ENCODE measurements around the gene KRTAP10-5.
"Not testable (repeated sequence)": the region's sequence is repeated elsewhere in the genome, so short reads cannot be mapped to it uniquely, and the experiment has no call there.

KRTAP10-5 gene

GRCh38 chr21:44583089-44583799, 2.8 kb upstream of the KRTAP10-5 start:
- FAIRE-seq = no peak
- TF ChIP-seq POLR2A (IDR thresholded peaks at IDR 0.05; ENCODE audit: low read depth, low read length) (no peak), TAF1 (IDR thresholded peaks at IDR 0.05; ENCODE audit: borderline replicate concordance, low read depth, low read length) (no peak), POLR2AphosphoS5 (IDR thresholded peaks at IDR 0.05; ENCODE audit: low read depth, low read length) (no peak)
- no peak for DNase-seq (ENCODE audit: insufficient read length)

DNA sequence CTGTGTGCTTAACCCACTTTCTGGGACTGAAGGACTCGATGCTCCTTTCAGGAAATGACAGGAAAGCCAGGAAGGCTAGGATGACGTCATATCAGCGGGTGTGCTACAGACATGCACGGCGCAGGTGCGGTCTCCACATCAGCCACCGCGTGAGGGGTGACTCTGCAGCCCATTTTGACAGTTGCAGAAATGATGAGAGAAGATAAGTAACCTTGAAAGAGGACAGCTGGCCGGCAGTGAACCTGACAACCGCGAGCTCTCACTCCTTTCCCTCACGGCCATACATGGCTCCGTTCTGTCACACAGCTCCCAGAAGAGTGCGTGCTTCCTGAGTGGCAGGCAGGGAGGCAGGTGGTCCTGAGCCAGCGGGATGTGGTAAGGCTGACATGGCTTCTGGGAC, 1.7 kb upstream of the KRTAP10-5 start:
- DNase-seq (ENCODE audit: insufficient read length) = no peak

GRCh38 chr21:44581158-44581557, 754 bp upstream of the KRTAP10-5 start:
- TF ChIP-seq POLR2A (IDR thresholded peaks at IDR 0.05; ENCODE audit: low read depth, low read length) (no peak), POLR2AphosphoS5 (IDR thresholded peaks at IDR 0.05; ENCODE audit: low read depth, low read length) (no peak), TAF1 (IDR thresholded peaks at IDR 0.05; ENCODE audit: borderline replicate concordance, low read depth, low read length) (no peak)
- FAIRE-seq = no peak
- no peak for DNase-seq (ENCODE audit: insufficient read length)

More for the DNA sequence above, 1.7 kb upstream of the KRTAP10-5 start:
- no peak for FAIRE-seq
- TF ChIP-seq POLR2A (IDR thresholded peaks at IDR 0.05; ENCODE audit: low read depth, low read length) (no peak), TAF1 (IDR thresholded peaks at IDR 0.05; ENCODE audit: borderline replicate concordance, low read depth, low read length) (no peak), POLR2AphosphoS5 (IDR thresholded peaks at IDR 0.05; ENCODE audit: low read depth, low read length) (no peak)

- FAIRE-seq (no peak), DNase-seq (ENCODE audit: insufficient read length) (no peak)
- TF ChIP-seq POLR2AphosphoS5 (IDR thresholded peaks at IDR 0.05; ENCODE audit: low read depth, low read length) (no peak), TAF1 (IDR thresholded peaks at IDR 0.05; ENCODE audit: borderline replicate concordance, low read depth, low read length) (no peak), POLR2A (IDR thresholded peaks at IDR 0.05; ENCODE audit: low read depth, low read length) (no peak)
Measured at GRCh38 chr21:44579833-44580144, 615 bp downstream of the KRTAP10-5 start.

DNA sequence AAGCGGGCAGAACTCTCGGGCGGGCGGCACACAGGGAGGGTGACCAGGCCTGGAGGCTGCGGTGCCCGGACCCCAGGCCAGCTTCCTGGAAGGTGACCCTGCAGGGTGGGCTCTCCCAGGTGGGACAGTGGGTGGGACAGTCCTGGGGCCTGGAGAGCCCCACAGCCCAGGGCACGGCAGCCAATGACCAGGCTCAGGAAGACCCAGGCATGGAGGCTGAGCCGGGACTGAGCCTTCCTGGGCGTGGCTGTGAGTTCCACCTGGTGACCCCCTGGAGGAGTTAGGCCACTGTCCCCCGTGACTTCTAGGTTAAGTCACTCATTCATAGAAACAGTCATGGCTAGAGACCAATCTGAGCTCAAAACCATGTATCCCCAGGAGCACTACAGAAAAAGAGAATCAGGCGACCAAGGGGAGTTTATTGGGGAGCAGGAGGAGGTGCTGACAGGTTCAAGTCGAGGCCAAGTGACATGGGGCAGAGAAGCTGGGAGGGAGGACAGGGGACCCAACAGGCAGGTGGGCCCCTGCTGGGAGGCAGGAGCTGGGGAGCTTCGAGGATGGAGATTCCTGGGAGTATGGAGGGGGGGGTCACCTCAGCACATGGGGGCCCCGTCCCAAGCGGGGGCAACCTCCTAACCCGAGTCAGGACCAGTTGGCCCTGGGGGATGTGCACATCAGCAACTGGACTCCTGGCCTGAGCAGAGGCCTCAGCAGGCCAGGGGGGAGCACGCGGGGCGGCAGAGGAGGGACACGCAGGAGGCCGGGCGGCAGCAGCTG, 1.2 kb downstream of the KRTAP10-5 start:
- TF ChIP-seq POLR2A (IDR thresholded peaks at IDR 0.05; ENCODE audit: low read depth, low read length) = no peak
- no peak for TF ChIP-seq POLR2AphosphoS5 (IDR thresholded peaks at IDR 0.05; ENCODE audit: low read depth, low read length)
- no peak for TF ChIP-seq TAF1 (IDR thresholded peaks at IDR 0.05; ENCODE audit: borderline replicate concordance, low read depth, low read length)
- FAIRE-seq (no peak), DNase-seq (ENCODE audit: insufficient read length) (no peak)

GRCh38 chr21:44578371-44579055, 1.9 kb downstream of the KRTAP10-5 start:
- FAIRE-seq (no peak), DNase-seq (ENCODE audit: insufficient read length) (no peak)

GRCh38 chr21:44576025-44576420, 4.4 kb downstream of the KRTAP10-5 start:
- no peak for TF ChIP-seq POLR2A (IDR thresholded peaks at IDR 0.05; ENCODE audit: low read depth, low read length)
- TF ChIP-seq POLR2AphosphoS5 (IDR thresholded peaks at IDR 0.05; ENCODE audit: low read depth, low read length) = no peak
- no peak for TF ChIP-seq TAF1 (IDR thresholded peaks at IDR 0.05; ENCODE audit: borderline replicate concordance, low read depth, low read length)
- no peak for DNase-seq (ENCODE audit: insufficient read length)
- no peak for FAIRE-seq

More at GRCh38 chr21:44578371-44579055, 1.9 kb downstream of the KRTAP10-5 start:
- TF ChIP-seq POLR2AphosphoS5 (IDR thresholded peaks at IDR 0.05; ENCODE audit: low read depth, low read length) = no peak
- TF ChIP-seq TAF1 (IDR thresholded peaks at IDR 0.05; ENCODE audit: borderline replicate concordance, low read depth, low read length) = no peak
- no peak for TF ChIP-seq POLR2A (IDR thresholded peaks at IDR 0.05; ENCODE audit: low read depth, low read length)

- FAIRE-seq = no peak
- TF ChIP-seq POLR2A (IDR thresholded peaks at IDR 0.05; ENCODE audit: low read depth, low read length) = no peak
- no peak for DNase-seq (ENCODE audit: insufficient read length)
Measured at GRCh38 chr21:44575307-44576024, 4.9 kb downstream of the KRTAP10-5 start.

DNA sequence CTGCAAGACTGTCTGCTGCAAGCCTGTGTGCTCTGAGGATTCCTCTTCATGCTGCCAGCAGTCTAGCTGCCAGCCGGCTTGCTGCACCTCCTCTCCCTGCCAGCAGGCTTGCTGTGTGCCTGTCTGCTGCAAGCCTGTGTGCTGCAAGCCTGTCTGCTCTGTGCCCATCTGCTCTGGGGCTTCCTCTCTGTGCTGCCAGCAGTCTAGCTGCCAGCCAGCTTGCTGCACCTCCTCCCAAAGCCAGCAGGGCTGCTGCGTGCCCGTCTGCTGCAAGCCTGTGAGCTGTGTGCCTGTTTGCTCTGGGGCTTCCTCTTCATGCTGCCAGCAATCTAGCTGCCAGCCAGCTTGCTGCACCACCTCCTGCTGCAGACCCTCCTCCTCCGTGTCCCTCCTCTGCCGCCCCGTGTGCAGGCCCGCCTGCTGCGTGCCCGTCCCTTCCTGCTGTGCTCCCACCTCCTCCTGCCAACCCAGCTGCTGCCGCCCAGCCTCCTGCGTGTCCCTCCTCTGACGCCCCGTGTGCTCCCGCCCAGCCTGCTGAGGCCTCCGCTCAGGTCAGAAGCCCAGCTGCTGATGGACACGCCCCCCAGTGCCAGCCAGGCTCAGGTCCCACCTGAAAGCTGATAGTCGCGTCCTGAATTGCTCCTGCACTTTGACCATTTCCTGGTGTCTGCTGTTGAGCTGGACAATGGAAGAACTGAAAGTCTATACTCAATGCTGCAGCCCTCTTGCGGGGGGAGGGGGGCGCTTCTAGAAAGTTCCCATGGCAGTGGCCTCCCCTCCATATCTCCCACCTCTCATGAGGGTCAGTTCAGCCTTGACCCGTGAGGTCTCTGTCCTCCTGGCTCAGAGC, 5.7 kb downstream of the KRTAP10-5 start:
- DNase-seq (ENCODE audit: insufficient read length) = no peak

DNA sequence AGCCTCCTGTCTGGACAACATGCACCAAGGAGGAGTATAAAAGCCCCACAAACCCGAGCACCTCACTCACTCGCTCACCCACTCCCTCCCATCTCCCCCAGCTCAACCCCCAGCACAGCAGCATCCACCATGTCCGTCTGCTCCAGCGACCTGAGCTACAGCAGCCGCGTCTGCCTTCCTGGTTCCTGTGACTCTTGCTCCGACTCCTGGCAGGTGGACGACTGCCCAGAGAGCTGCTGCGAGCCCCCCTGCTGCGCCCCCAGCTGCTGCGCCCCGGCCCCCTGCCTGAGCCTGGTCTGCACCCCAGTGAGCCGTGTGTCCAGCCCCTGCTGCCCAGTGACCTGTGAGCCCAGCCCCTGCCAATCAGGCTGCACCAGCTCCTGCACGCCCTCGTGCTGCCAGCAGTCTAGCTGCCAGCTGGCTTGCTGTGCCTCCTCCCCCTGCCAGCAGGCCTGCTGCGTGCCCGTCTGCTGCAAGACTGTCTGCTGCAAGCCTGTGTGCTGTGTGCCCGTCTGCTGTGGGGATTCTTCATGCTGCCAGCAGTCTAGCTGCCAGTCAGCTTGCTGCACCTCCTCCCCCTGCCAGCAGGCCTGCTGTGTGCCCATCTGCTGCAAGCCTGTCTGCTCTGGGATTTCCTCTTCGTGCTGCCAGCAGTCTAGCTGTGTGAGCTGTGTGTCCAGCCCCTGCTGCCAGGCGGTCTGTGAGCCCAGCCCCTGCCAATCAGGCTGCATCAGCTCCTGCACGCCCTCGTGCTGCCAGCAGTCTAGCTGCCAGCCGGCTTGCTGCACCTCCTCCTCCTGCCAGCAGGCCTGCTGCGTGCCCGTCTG, 6.6 kb downstream of the KRTAP10-5 start, which contains the start of gene KRTAP10-4:
KRTAP10-4 (plus strand) TSS at position 100 of the 827 bp plus-strand sequence; CDS start at position 130, 30 bp downstream.
- not testable (repeated sequence) for FAIRE-seq; DNase-seq (ENCODE audit: insufficient read length)

More for the DNA sequence above, 5.7 kb downstream of the KRTAP10-5 start:
- no peak for TF ChIP-seq POLR2A (IDR thresholded peaks at IDR 0.05; ENCODE audit: low read depth, low read length)
- no peak for TF ChIP-seq TAF1 (IDR thresholded peaks at IDR 0.05; ENCODE audit: borderline replicate concordance, low read depth, low read length)
- no peak for TF ChIP-seq POLR2AphosphoS5 (IDR thresholded peaks at IDR 0.05; ENCODE audit: low read depth, low read length)
- no peak for FAIRE-seq

Data from GM12892 (cell line).